ENCODE results near the gene ALPL. TPM values are rescaled to one million over a fixed set of nuclear protein-coding genes. Genes with fewer than 3 reads are reported as not detected.

Gene ALPL
- total RNA-seq, 2 experiments from 2014 or later = not detected

- Mint-ChIP-seq H3K4me1 (peaks cover 5% of the 10 kb centered on the region), H3K27ac (no peak overlapping the region), H3K36me3 (ENCODE audit: low read depth) (no peaks in the 10 kb centered on the region), H3K9me3 (ENCODE audit: low read depth) (no peaks in the 10 kb centered on the region), H3K4me3 (no peak overlapping the region), H3K27me3 (peaks cover 12% of the 10 kb centered on the region)
- ChIA-PET CTCF (interaction anchor here (1.1 kb wide), 1 partner anchor 70 kb away, joined by 3 read pairs; no protein-coding TSS in a partner anchor), POLR2A (no interaction called here)
- DNase-seq (no peak), ATAC-seq (no peak)
- intact Hi-C loops (cut with DNase I, micrococcal nuclease) = no loop called here
These were observed 77.8 kb downstream of the ALPL start for GRCh38 chr1:21586846-21587601.

GRCh38 chr1:21587602-21587953 is 78.4 kb downstream of the ALPL start:
- no peak overlapping the region for H3K27ac Mint-ChIP-seq
- ATAC-seq (no peak), DNase-seq (no peak)
- H3K4me1 Mint-ChIP-seq = peaks cover 5% of the 10 kb centered on the region
- H3K4me3 Mint-ChIP-seq = no peak overlapping the region
- peaks cover 12% of the 10 kb centered on the region for H3K27me3 Mint-ChIP-seq
- ChIA-PET POLR2A (no interaction called here), CTCF (interaction anchor here (1.1 kb wide), 1 partner anchor 70 kb away, joined by 3 read pairs; no protein-coding TSS in a partner anchor)
- H3K36me3 Mint-ChIP-seq (ENCODE audit: low read depth) = no peaks in the 10 kb centered on the region
- intact Hi-C loops (cut with DNase I, micrococcal nuclease) = no loop called here
- H3K9me3 Mint-ChIP-seq (ENCODE audit: low read depth) = no peaks in the 10 kb centered on the region

- no peak for DNase-seq
- intact Hi-C loops (cut with DNase I, micrococcal nuclease) = no loop called here
- peaks cover 14% of the 10 kb centered on the region for H3K27me3 Mint-ChIP-seq
These were observed 80.4 kb downstream of the ALPL start for GRCh38 chr1:21589618-21590017.

GRCh38 chr1:21590126-21590880 is 81.1 kb downstream of the ALPL start:
- ATAC-seq (peak; percentile 19), DNase-seq (no peak)
- CTCF ChIA-PET = no interaction called here
- intact Hi-C loops (cut with DNase I, micrococcal nuclease) = no loop called here
- Mint-ChIP-seq H3K27ac (no peak overlapping the region), H3K36me3 (ENCODE audit: low read depth) (no peaks in the 10 kb centered on the region), H3K4me3 (no peak overlapping the region), H3K9me3 (ENCODE audit: low read depth) (no peaks in the 10 kb centered on the region), H3K27me3 (peaks cover 12% of the 10 kb centered on the region), H3K4me1 (peaks cover 5% of the 10 kb centered on the region)
- POLR2A ChIA-PET = no interaction called here

More at GRCh38 chr1:21589618-21590017, 80.4 kb downstream of the ALPL start:
- ATAC-seq = no peak
- ChIA-PET POLR2A (no interaction called here), CTCF (no interaction called here)
- Mint-ChIP-seq H3K27ac (no peak overlapping the region), H3K4me3 (no peak overlapping the region), H3K36me3 (ENCODE audit: low read depth) (no peaks in the 10 kb centered on the region), H3K4me1 (peaks cover 5% of the 10 kb centered on the region), H3K9me3 (ENCODE audit: low read depth) (no peaks in the 10 kb centered on the region)

- no peak for DNase-seq
- H3K4me3 Mint-ChIP-seq = no peak overlapping the region
- peaks cover 5% of the 10 kb centered on the region for H3K4me1 Mint-ChIP-seq
- peaks cover 12% of the 10 kb centered on the region for H3K27me3 Mint-ChIP-seq
- CTCF ChIA-PET = no interaction called here
- intact Hi-C loops (cut with DNase I, micrococcal nuclease) = no loop called here
- POLR2A ChIA-PET = no interaction called here
- H3K36me3 Mint-ChIP-seq (ENCODE audit: low read depth) = no peaks in the 10 kb centered on the region
- no peak overlapping the region for H3K27ac Mint-ChIP-seq
- no peak for ATAC-seq
- no peaks in the 10 kb centered on the region for H3K9me3 Mint-ChIP-seq (ENCODE audit: low read depth)
These were observed 81.7 kb downstream of the ALPL start for GRCh38 chr1:21590934-21591333.

- ATAC-seq (no peak), DNase-seq (no peak)
- CTCF ChIA-PET = interaction anchor here (0.7 to 0.8 kb wide), 2 partner anchors 277 to 312 kb away, joined by 3 read pairs; no protein-coding TSS in a partner anchor
- POLR2A ChIA-PET = no interaction called here
- Mint-ChIP-seq H3K36me3 (ENCODE audit: low read depth) (no peaks in the 10 kb centered on the region), H3K9me3 (ENCODE audit: low read depth) (no peaks in the 10 kb centered on the region), H3K27ac (no peak overlapping the region), H3K27me3 (peaks cover 12% of the 10 kb centered on the region), H3K4me3 (no peak overlapping the region), H3K4me1 (peaks cover 5% of the 10 kb centered on the region)
- intact Hi-C loops (cut with DNase I, micrococcal nuclease) = no loop called here
These were observed 83.1 kb downstream of the ALPL start for GRCh38 chr1:21592086-21592865.

- POLR2A ChIA-PET = no interaction called here
- Mint-ChIP-seq H3K27ac (no peak overlapping the region), H3K27me3 (peaks cover 10% of the 10 kb centered on the region), H3K9me3 (ENCODE audit: low read depth) (no peaks in the 10 kb centered on the region), H3K36me3 (ENCODE audit: low read depth) (no peaks in the 10 kb centered on the region), H3K4me1 (peaks cover 5% of the 10 kb centered on the region), H3K4me3 (no peak overlapping the region)
- CTCF ChIA-PET = no interaction called here
- ATAC-seq (no peak), DNase-seq (no peak)
- intact Hi-C loops (cut with DNase I, micrococcal nuclease) = no loop called here
These were observed 84.0 kb downstream of the ALPL start for GRCh38 chr1:21593231-21593630.

GRCh38 chr1:21594501-21594900 is 85.3 kb downstream of the ALPL start:
- Mint-ChIP-seq H3K36me3 (ENCODE audit: low read depth) (no peaks in the 10 kb centered on the region), H3K4me1 (peaks cover 5% of the 10 kb centered on the region), H3K4me3 (no peak overlapping the region), H3K27ac (no peak overlapping the region), H3K27me3 (peaks cover 2% of the 10 kb centered on the region), H3K9me3 (ENCODE audit: low read depth) (no peaks in the 10 kb centered on the region)
- ChIA-PET POLR2A (interaction anchor here (0.6 kb wide), 1 partner anchor 193 kb away, joined by 3 read pairs; no protein-coding TSS in a partner anchor), CTCF (interaction anchor here (1.4 kb wide), 1 partner anchor 59 kb away, joined by 6 read pairs; no protein-coding TSS in a partner anchor)
- DNase-seq (no peak), ATAC-seq (no peak)
- intact Hi-C loops (cut with DNase I, micrococcal nuclease) = no loop called here

- Mint-ChIP-seq H3K27me3 (peaks cover 2% of the 10 kb centered on the region), H3K27ac (no peak overlapping the region), H3K4me1 (peaks cover 5% of the 10 kb centered on the region), H3K9me3 (ENCODE audit: low read depth) (no peaks in the 10 kb centered on the region), H3K4me3 (no peak overlapping the region), H3K36me3 (ENCODE audit: low read depth) (no peaks in the 10 kb centered on the region)
- ATAC-seq (peak; percentile 71), DNase-seq (peak; percentile 85)
- ChIA-PET POLR2A (interaction anchor here (0.6 kb wide), 1 partner anchor 192 kb away, joined by 3 read pairs; no protein-coding TSS in a partner anchor), CTCF (interaction anchor here (0.7 to 1.4 kb wide), 7 partner anchors 15 to 105 kb away, joined by 3 to 8 read pairs (median 4); no protein-coding TSS in a partner anchor)
- intact Hi-C loops (cut with DNase I, micrococcal nuclease) = loop anchor here in 1 of 2 experiments (1.0 kb wide), 3 partner anchors 64 to 369 kb away; partner anchors contain the start of gene ALPL
These were observed 86.0 kb downstream of the ALPL start for GRCh38 chr1:21594935-21595897.

- Mint-ChIP-seq H3K36me3 (ENCODE audit: low read depth) (no peaks in the 10 kb centered on the region), H3K27me3 (peaks cover 2% of the 10 kb centered on the region), H3K4me3 (no peak overlapping the region), H3K4me1 (no peaks in the 10 kb centered on the region), H3K9me3 (ENCODE audit: low read depth) (no peaks in the 10 kb centered on the region), H3K27ac (no peak overlapping the region)
- ATAC-seq = no peak
- DNase-seq = no peak
- ChIA-PET CTCF (interaction anchor here (0.6 to 1.4 kb wide), 8 partner anchors 14 to 880 kb away, joined by 3 to 8 read pairs (median 3); no protein-coding TSS in a partner anchor), POLR2A (interaction anchor here (0.6 kb wide), 1 partner anchor 78 kb away, joined by 3 read pairs; no protein-coding TSS in a partner anchor)
- intact Hi-C loops (cut with DNase I, micrococcal nuclease) = no loop called here
These were observed 87.0 kb downstream of the ALPL start for GRCh38 chr1:21596174-21596573.
